Measurements from ENCODE around the gene IL20RB.
"Not testable (repeated sequence)": the region's sequence is repeated elsewhere in the genome, so short reads cannot be mapped to it uniquely, and the experiment has no call there.

The IL20RB gene

GRCh38 chr3:136949708-136950107, 8.1 kb upstream of the IL20RB start:
- no peaks in the 10 kb centered on the region for H3K27me3 ChIP-seq (ENCODE audit: control insufficient read depth, insufficient read depth, low read length)
- no peaks in the 10 kb centered on the region for H3K4me1 ChIP-seq (ENCODE audit: control insufficient read depth, insufficient read depth, low read length)
- no peak overlapping the region for H3K27ac ChIP-seq (ENCODE audit: low read depth, low read length)
- H3K4me3 ChIP-seq (ENCODE audit: low read length), result no peak overlapping the region
- H3K36me3 ChIP-seq (ENCODE audit: control insufficient read depth, insufficient read depth, low read length), result no peaks in the 10 kb centered on the region
- H3K9ac ChIP-seq (ENCODE audit: low read length), result no peak overlapping the region

GRCh38 chr3:136950623-136951022, 7.2 kb upstream of the IL20RB start:
- no peaks in the 10 kb centered on the region for H3K4me1 ChIP-seq (ENCODE audit: control insufficient read depth, insufficient read depth, low read length)
- no peak overlapping the region for H3K27ac ChIP-seq (ENCODE audit: low read depth, low read length)
- H3K4me3 ChIP-seq (ENCODE audit: low read length), result no peak overlapping the region
- H3K36me3 ChIP-seq (ENCODE audit: control insufficient read depth, insufficient read depth, low read length), result no peaks in the 10 kb centered on the region
- no peaks in the 10 kb centered on the region for H3K27me3 ChIP-seq (ENCODE audit: control insufficient read depth, insufficient read depth, low read length)
- H3K9ac ChIP-seq (ENCODE audit: low read length), result no peak overlapping the region

- no peak overlapping the region for H3K4me3 ChIP-seq (ENCODE audit: low read length)
- no peak overlapping the region for H3K9ac ChIP-seq (ENCODE audit: low read length)
- H3K4me1 ChIP-seq (ENCODE audit: control insufficient read depth, insufficient read depth, low read length), result no peaks in the 10 kb centered on the region
- H3K27ac ChIP-seq (ENCODE audit: low read depth, low read length), result no peak overlapping the region
- H3K36me3 ChIP-seq (ENCODE audit: control insufficient read depth, insufficient read depth, low read length), result no peaks in the 10 kb centered on the region
- no peaks in the 10 kb centered on the region for H3K27me3 ChIP-seq (ENCODE audit: control insufficient read depth, insufficient read depth, low read length)
These were observed 5.5 kb upstream of the IL20RB start for GRCh38 chr3:136952292-136952691.

GRCh38 chr3:136954251-136954650, 3.5 kb upstream of the IL20RB start:
- Histone ChIP-seq H3K4me1 (ENCODE audit: control insufficient read depth, insufficient read depth, low read length) (no peaks in the 10 kb centered on the region), H3K9ac (ENCODE audit: low read length) (no peak overlapping the region), H3K27ac (ENCODE audit: low read depth, low read length) (no peak overlapping the region), H3K27me3 (ENCODE audit: control insufficient read depth, insufficient read depth, low read length) (no peaks in the 10 kb centered on the region), H3K36me3 (ENCODE audit: control insufficient read depth, insufficient read depth, low read length) (no peaks in the 10 kb centered on the region), H3K4me3 (ENCODE audit: low read length) (no peak overlapping the region)

- H3K36me3 ChIP-seq (ENCODE audit: control insufficient read depth, insufficient read depth, low read length), result no peaks in the 10 kb centered on the region
- no peak overlapping the region for H3K9ac ChIP-seq (ENCODE audit: low read length)
- no peaks in the 10 kb centered on the region for H3K27me3 ChIP-seq (ENCODE audit: control insufficient read depth, insufficient read depth, low read length)
- no peak overlapping the region for H3K27ac ChIP-seq (ENCODE audit: low read depth, low read length)
- no peaks in the 10 kb centered on the region for H3K4me1 ChIP-seq (ENCODE audit: control insufficient read depth, insufficient read depth, low read length)
- no peak overlapping the region for H3K4me3 ChIP-seq (ENCODE audit: low read length)
These were observed 2.6 kb upstream of the IL20RB start for GRCh38 chr3:136954980-136955780.

GRCh38 chr3:136955813-136956212, 2.0 kb upstream of the IL20RB start:
- Histone ChIP-seq H3K4me1 (ENCODE audit: control insufficient read depth, insufficient read depth, low read length) (no peaks in the 10 kb centered on the region), H3K27me3 (ENCODE audit: control insufficient read depth, insufficient read depth, low read length) (no peaks in the 10 kb centered on the region), H3K27ac (ENCODE audit: low read depth, low read length) (no peak overlapping the region), H3K9ac (ENCODE audit: low read length) (no peak overlapping the region), H3K36me3 (ENCODE audit: control insufficient read depth, insufficient read depth, low read length) (no peaks in the 10 kb centered on the region), H3K4me3 (ENCODE audit: low read length) (no peak overlapping the region)

- H3K4me3 ChIP-seq (ENCODE audit: low read length), result no peak overlapping the region
- H3K9ac ChIP-seq (ENCODE audit: low read length), result no peak overlapping the region
- no peaks in the 10 kb centered on the region for H3K36me3 ChIP-seq (ENCODE audit: control insufficient read depth, insufficient read depth, low read length)
- H3K27me3 ChIP-seq (ENCODE audit: control insufficient read depth, insufficient read depth, low read length), result no peaks in the 10 kb centered on the region
- H3K4me1 ChIP-seq (ENCODE audit: control insufficient read depth, insufficient read depth, low read length), result no peaks in the 10 kb centered on the region
- no peak overlapping the region for H3K27ac ChIP-seq (ENCODE audit: low read depth, low read length)
These were observed 812 bp upstream of the IL20RB start for GRCh38 chr3:136956971-136957370.

GRCh38 chr3:136958939-136959338, 1.2 kb downstream of the IL20RB start:
- Histone ChIP-seq H3K9ac (ENCODE audit: low read length) (no peak overlapping the region), H3K27ac (ENCODE audit: low read depth, low read length) (no peak overlapping the region), H3K27me3 (ENCODE audit: control insufficient read depth, insufficient read depth, low read length) (no peaks in the 10 kb centered on the region), H3K4me1 (ENCODE audit: control insufficient read depth, insufficient read depth, low read length) (no peaks in the 10 kb centered on the region), H3K36me3 (ENCODE audit: control insufficient read depth, insufficient read depth, low read length) (no peaks in the 10 kb centered on the region), H3K4me3 (ENCODE audit: low read length) (no peak overlapping the region)

- H3K4me1 ChIP-seq (ENCODE audit: control insufficient read depth, insufficient read depth, low read length), result no peaks in the 10 kb centered on the region
- no peaks in the 10 kb centered on the region for H3K36me3 ChIP-seq (ENCODE audit: control insufficient read depth, insufficient read depth, low read length)
- no peaks in the 10 kb centered on the region for H3K27me3 ChIP-seq (ENCODE audit: control insufficient read depth, insufficient read depth, low read length)
- no peak overlapping the region for H3K27ac ChIP-seq (ENCODE audit: low read depth, low read length)
- no peak overlapping the region for H3K4me3 ChIP-seq (ENCODE audit: low read length)
- no peak overlapping the region for H3K9ac ChIP-seq (ENCODE audit: low read length)
These were observed 1.8 kb downstream of the IL20RB start for GRCh38 chr3:136959599-136959998.

- Histone ChIP-seq H3K4me3 (ENCODE audit: low read length) (no peak overlapping the region), H3K27ac (ENCODE audit: low read depth, low read length) (no peak overlapping the region), H3K4me1 (ENCODE audit: control insufficient read depth, insufficient read depth, low read length) (no peaks in the 10 kb centered on the region), H3K27me3 (ENCODE audit: control insufficient read depth, insufficient read depth, low read length) (no peaks in the 10 kb centered on the region), H3K9ac (ENCODE audit: low read length) (no peak overlapping the region), H3K36me3 (ENCODE audit: control insufficient read depth, insufficient read depth, low read length) (no peaks in the 10 kb centered on the region)
These were observed 3.4 kb downstream of the IL20RB start for GRCh38 chr3:136960838-136961836.

- Histone ChIP-seq H3K4me3 (ENCODE audit: low read length) (no peak overlapping the region), H3K27me3 (ENCODE audit: control insufficient read depth, insufficient read depth, low read length) (no peaks in the 10 kb centered on the region), H3K4me1 (ENCODE audit: control insufficient read depth, insufficient read depth, low read length) (no peaks in the 10 kb centered on the region), H3K9ac (ENCODE audit: low read length) (no peak overlapping the region), H3K36me3 (ENCODE audit: control insufficient read depth, insufficient read depth, low read length) (no peaks in the 10 kb centered on the region), H3K27ac (ENCODE audit: low read depth, low read length) (no peak overlapping the region)
These were observed 5.1 kb downstream of the IL20RB start for GRCh38 chr3:136962927-136963326.

GRCh38 chr3:136969539-136969938, 11.8 kb downstream of the IL20RB start:
- H3K9ac ChIP-seq (ENCODE audit: low read length); H3K4me1 ChIP-seq (ENCODE audit: control insufficient read depth, insufficient read depth, low read length); H3K36me3 ChIP-seq (ENCODE audit: control insufficient read depth, insufficient read depth, low read length); H3K27me3 ChIP-seq (ENCODE audit: control insufficient read depth, insufficient read depth, low read length); H3K4me3 ChIP-seq (ENCODE audit: low read length); H3K27ac ChIP-seq (ENCODE audit: low read depth, low read length): not testable (repeated sequence)
